ENCODE data around the gene FKBP10.

FKBP10 gene

DNA sequence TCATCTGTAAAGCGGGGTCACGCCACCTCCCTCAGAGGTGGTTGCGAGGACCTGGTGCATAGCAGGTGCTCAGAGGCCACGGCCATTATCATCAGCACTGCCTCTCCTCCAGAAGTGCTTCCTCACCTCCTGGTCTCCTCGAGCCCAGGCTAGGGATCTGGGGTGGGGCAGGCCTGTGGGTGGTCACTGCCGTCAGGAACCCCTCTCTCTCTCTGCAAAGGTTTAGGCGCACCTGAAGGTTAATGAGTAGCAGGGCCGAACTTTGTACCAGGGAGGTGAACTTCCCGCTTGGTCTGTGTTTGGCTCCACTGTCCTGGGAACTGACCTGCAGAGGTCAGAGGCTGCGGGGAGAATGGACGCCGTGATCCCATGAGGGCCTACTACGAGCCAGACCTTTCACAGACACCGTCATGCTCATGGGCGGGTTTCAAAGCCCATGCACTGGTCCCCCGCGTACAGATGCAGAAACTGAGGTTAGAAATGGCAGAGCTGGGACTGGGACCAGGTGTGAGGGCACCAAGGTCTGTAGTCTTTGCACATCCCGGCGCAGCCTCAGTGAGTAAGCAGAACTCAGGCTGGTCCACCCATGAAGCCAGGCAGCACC, 40.1 kb upstream of the FKBP10 start:
- H3K27ac ChIP-seq (ENCODE audit: low read length) = no peak overlapping the region
- no peak overlapping the region for H3K4me3 ChIP-seq (ENCODE audit: low read length)
- H3K9ac ChIP-seq (ENCODE audit: low read length) = no peak overlapping the region
- no peak for DNase-seq
- H3K36me3 ChIP-seq (replicated peaks; ENCODE audit: insufficient read depth, low read length) = no peaks in the 10 kb centered on the region
- H2AFZ ChIP-seq (ENCODE audit: low read length) = no peak overlapping the region
- H3K4me2 ChIP-seq (ENCODE audit: low read depth, low read length) = no peak overlapping the region
- no peaks in the 10 kb centered on the region for H3K27me3 ChIP-seq (replicated peaks; ENCODE audit: insufficient read depth, low read length)
- H3K4me1 ChIP-seq (ENCODE audit: low read length) = no peaks in the 10 kb centered on the region
- no peaks in the 10 kb centered on the region for H3K79me2 ChIP-seq (ENCODE audit: low read length)
- H4K20me1 ChIP-seq (ENCODE audit: insufficient read depth, low read length) = no peaks in the 10 kb centered on the region
- no peaks in the 10 kb centered on the region for H3K9me3 ChIP-seq (replicated peaks; ENCODE audit: insufficient read depth, low read length)
- TF ChIP-seq EZH2phosphoT487 (IDR thresholded peaks at IDR 0.05; ENCODE audit: low read length) (no peak), EZH2 (optimal IDR thresholded peaks at IDR 0.05; ENCODE audit: low read depth, low read length) (no peak)
- TF ChIP-seq, protein P1, sequence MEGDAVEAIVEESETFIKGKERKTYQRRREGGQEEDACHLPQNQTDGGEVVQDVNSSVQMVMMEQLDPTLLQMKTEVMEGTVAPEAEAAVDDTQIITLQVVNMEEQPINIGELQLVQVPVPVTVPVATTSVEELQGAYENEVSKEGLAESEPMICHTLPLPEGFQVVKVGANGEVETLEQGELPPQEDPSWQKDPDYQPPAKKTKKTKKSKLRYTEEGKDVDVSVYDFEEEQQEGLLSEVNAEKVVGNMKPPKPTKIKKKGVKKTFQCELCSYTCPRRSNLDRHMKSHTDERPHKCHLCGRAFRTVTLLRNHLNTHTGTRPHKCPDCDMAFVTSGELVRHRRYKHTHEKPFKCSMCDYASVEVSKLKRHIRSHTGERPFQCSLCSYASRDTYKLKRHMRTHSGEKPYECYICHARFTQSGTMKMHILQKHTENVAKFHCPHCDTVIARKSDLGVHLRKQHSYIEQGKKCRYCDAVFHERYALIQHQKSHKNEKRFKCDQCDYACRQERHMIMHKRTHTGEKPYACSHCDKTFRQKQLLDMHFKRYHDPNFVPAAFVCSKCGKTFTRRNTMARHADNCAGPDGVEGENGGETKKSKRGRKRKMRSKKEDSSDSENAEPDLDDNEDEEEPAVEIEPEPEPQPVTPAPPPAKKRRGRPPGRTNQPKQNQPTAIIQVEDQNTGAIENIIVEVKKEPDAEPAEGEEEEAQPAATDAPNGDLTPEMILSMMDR (IDR thresholded peaks at IDR 0.05; ENCODE audit: low read length) = no peak
- no peaks in the 10 kb centered on the region for H3F3A ChIP-seq (ENCODE audit: insufficient read depth, low read length)
- H3K9me2 ChIP-seq (replicated peaks; ENCODE audit: insufficient read depth, low read length) = no peaks in the 10 kb centered on the region

GRCh38 chr17:41773190-41773588, 39.6 kb upstream of the FKBP10 start:
- Histone ChIP-seq H2AFZ (ENCODE audit: low read length) (no peak overlapping the region), H3K4me1 (ENCODE audit: low read length) (no peaks in the 10 kb centered on the region), H3K9me2 (replicated peaks; ENCODE audit: insufficient read depth, low read length) (no peaks in the 10 kb centered on the region), H3K4me3 (ENCODE audit: low read length) (no peak overlapping the region), H4K20me1 (ENCODE audit: insufficient read depth, low read length) (no peaks in the 10 kb centered on the region), H3F3A (ENCODE audit: insufficient read depth, low read length) (no peaks in the 10 kb centered on the region), H3K27ac (ENCODE audit: low read length) (no peak overlapping the region), H3K9me3 (replicated peaks; ENCODE audit: insufficient read depth, low read length) (no peaks in the 10 kb centered on the region), H3K36me3 (replicated peaks; ENCODE audit: insufficient read depth, low read length) (no peaks in the 10 kb centered on the region), H3K4me2 (ENCODE audit: low read depth, low read length) (no peak overlapping the region), H3K79me2 (ENCODE audit: low read length) (no peaks in the 10 kb centered on the region), H3K9ac (ENCODE audit: low read length) (no peak overlapping the region), H3K27me3 (replicated peaks; ENCODE audit: insufficient read depth, low read length) (no peaks in the 10 kb centered on the region)
- no peak for DNase-seq
- TF ChIP-seq, protein P1 (IDR thresholded peaks at IDR 0.05; ENCODE audit: low read length) = no peak
- TF ChIP-seq EZH2phosphoT487 (IDR thresholded peaks at IDR 0.05; ENCODE audit: low read length) = no peak
- no peak for TF ChIP-seq EZH2 (optimal IDR thresholded peaks at IDR 0.05; ENCODE audit: low read depth, low read length)

- Histone ChIP-seq H4K20me1 (ENCODE audit: insufficient read depth, low read length) (no peaks in the 10 kb centered on the region), H3K4me1 (ENCODE audit: low read length) (no peaks in the 10 kb centered on the region), H3K79me2 (ENCODE audit: low read length) (no peaks in the 10 kb centered on the region), H3K27ac (ENCODE audit: low read length) (no peak overlapping the region), H3K9ac (ENCODE audit: low read length) (no peak overlapping the region), H2AFZ (ENCODE audit: low read length) (no peak overlapping the region), H3K9me2 (replicated peaks; ENCODE audit: insufficient read depth, low read length) (no peaks in the 10 kb centered on the region), H3K9me3 (replicated peaks; ENCODE audit: insufficient read depth, low read length) (no peaks in the 10 kb centered on the region), H3K4me2 (ENCODE audit: low read depth, low read length) (no peak overlapping the region), H3F3A (ENCODE audit: insufficient read depth, low read length) (no peaks in the 10 kb centered on the region), H3K36me3 (replicated peaks; ENCODE audit: insufficient read depth, low read length) (no peaks in the 10 kb centered on the region), H3K4me3 (ENCODE audit: low read length) (no peak overlapping the region), H3K27me3 (replicated peaks; ENCODE audit: insufficient read depth, low read length) (no peaks in the 10 kb centered on the region)
- no peak for DNase-seq
- TF ChIP-seq, protein P1 (IDR thresholded peaks at IDR 0.05; ENCODE audit: low read length) = no peak
- TF ChIP-seq EZH2 (optimal IDR thresholded peaks at IDR 0.05; ENCODE audit: low read depth, low read length) (no peak), EZH2phosphoT487 (IDR thresholded peaks at IDR 0.05; ENCODE audit: low read length) (no peak)
Observed at GRCh38 chr17:41773731-41774193, 39.0 kb upstream of the FKBP10 start.
